Panc1 (cell line): Measurements from ENCODE around the gene PLCB4. TPM values are rescaled to one million over a fixed set of nuclear protein-coding genes. Genes with fewer than 3 reads are reported as not detected.

ENCODE experiments used
- ATAC-seq: fragments of 200-7000 bp; cut with Tn5 transposase; 2 replicates; pipeline ENCODE4 v1.9.1; 2020; ENCODE audit warnings: mild to moderate bottlenecking, moderate library complexity
- BruUV-seq: library from RNA; stranded (reverse); fragments of 400-500 nt; replicated peaks from 2 replicates; lab custom pipeline; 2021; lab: Mats Ljungman, UMichigan
- CTCF ChIA-PET: fragments of 300-600 bp; sonication (Branson Sonifier 250); formaldehyde crosslinking; loops from one replicate; lab custom pipeline; 2022; ENCODE audit warnings: antibody characterized with exemption; lab: Charles Lee
- POLR2A ChIA-PET: fragments of 300-600 bp; sonication (Branson Sonifier 250); formaldehyde crosslinking; loops from one replicate; lab custom pipeline; 2022; ENCODE audit warnings: antibody characterized with exemption; lab: Charles Lee
- DNase-seq: peaks from one replicate; pipeline ENCODE4 v3.0.0-alpha.2; 2010; ENCODE audit warnings: low read depth, low spot score
- H3K27ac ChIP-seq: 2 replicates; pipeline ENCODE4 v1.5.1; 2011; ENCODE audit warnings: mild to moderate bottlenecking, low read length, inconsistent platforms
- H3K27me3 ChIP-seq: fragments of 200-500 bp; sonication (Bioruptor generic); 2 replicates; pipeline ENCODE4 v1.6.0; 2014; ENCODE audit warnings: low read length, inconsistent platforms; ENCODE audit not compliant: control insufficient read depth, insufficient read depth
- H3K36me3 ChIP-seq: fragments of 200-500 bp; sonication (Bioruptor generic); 2 replicates; pipeline ENCODE4 v1.5.1; 2014; ENCODE audit warnings: inconsistent platforms, mild to moderate bottlenecking, low read length, moderate library complexity; ENCODE audit not compliant: control insufficient read depth, insufficient read depth
- H3K4me1 ChIP-seq: 2 replicates; pipeline ENCODE4 v1.5.1; 2011; ENCODE audit warnings: inconsistent platforms, mild to moderate bottlenecking, low read length, moderate library complexity; ENCODE audit not compliant: control insufficient read depth, insufficient read depth
- H3K4me3 ChIP-seq, 2 experiments: 2 replicates each; pipeline ENCODE4 v1.5.1; 2011 to 2012; ENCODE audit warnings: low read depth in 2 of 2, low read length in 2 of 2, mild to moderate bottlenecking in 2 of 2, inconsistent platforms in 1 of 2, moderate library complexity in 1 of 2
- H3K9me3 ChIP-seq: fragments of 200-500 bp; sonication (Bioruptor generic); 2 replicates; pipeline ENCODE4 v1.5.1; 2014; ENCODE audit warnings: low read depth, mild to moderate bottlenecking, inconsistent platforms, low read length, moderate library complexity; ENCODE audit not compliant: control insufficient read depth, insufficient read depth
- POLR2AphosphoS5 ChIP-seq: IDR thresholded peaks from 2 replicates; pipeline ENCODE4 v1.6.1; 2012; ENCODE audit warnings: mild to moderate bottlenecking, low read depth, low read length, moderate library complexity
- SIN3A ChIP-seq: IDR thresholded peaks from 2 replicates; pipeline ENCODE4 v1.6.1; 2012; ENCODE audit warnings: low read depth, mild to moderate bottlenecking, low read length, moderate library complexity, borderline replicate concordance; ENCODE audit not compliant: insufficient read depth
- TCF7L2 ChIP-seq: IDR thresholded peaks from 2 replicates; pipeline ENCODE4 v1.6.1; 2011; ENCODE audit warnings: mild to moderate bottlenecking, low read depth, low read length, inconsistent platforms
- in situ Hi-C: cut with HindIII; loops from 2 replicates; pipeline ENCODE4 v1.10.0; 2016; ENCODE audit warnings: low sequenced_read_pairs, low pct_unique_long_range_greater_than_20kb
- intact Hi-C: fragments of 100-400 bp; cut with micrococcal nuclease; formaldehyde crosslinking; loops from one replicate; pipeline ENCODE4 v1.10.0; 2022; ENCODE audit not compliant: unreplicated experiment
- total RNA-seq: library from RNA; stranded (reverse); gene quantifications from one replicate; pipeline ENCODE4 v1.2.1, GENCODE V29; 2021; ENCODE audit not compliant: unreplicated experiment
- TF ChIP-seq, protein P1 (sequence below), 2 experiments: IDR thresholded peaks; 2 replicates each; pipeline ENCODE4 v1.6.1; 2011 to 2012; ENCODE audit warnings: low read depth in 2 of 2, control low read depth in 1 of 2, low read length in 1 of 2, mild to moderate bottlenecking in 1 of 2, moderate library complexity in 1 of 2; ENCODE audit not compliant: insufficient read depth in 1 of 2
- TF ChIP-seq, protein P2 (sequence below): fragments of 450-650 bp; IDR thresholded peaks from 2 replicates; pipeline ENCODE4 v1.5.1; 2017; ENCODE audit warnings: mild to moderate bottlenecking

Gene PLCB4
- total RNA-seq, 1 experiment from 2014 or later, result 1.5 TPM

DNA sequence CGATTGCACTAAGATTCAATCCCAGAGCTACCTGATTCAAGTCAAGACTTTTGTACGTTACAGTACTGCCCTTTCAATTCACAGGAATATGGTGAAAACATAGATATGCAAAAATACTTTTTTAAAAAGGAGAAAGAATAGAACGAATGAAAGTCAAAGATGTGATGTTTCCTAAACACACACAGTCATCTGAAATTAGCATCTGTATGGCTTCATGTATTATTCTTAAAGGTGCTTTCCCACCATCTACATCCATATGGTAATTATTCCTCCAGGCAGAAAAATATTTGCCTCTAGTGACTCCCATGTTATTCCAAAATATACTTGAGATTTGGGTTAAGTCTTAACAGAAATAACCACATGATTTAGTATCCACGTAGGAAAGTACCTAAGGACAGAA is 330.0 kb downstream of the PLCB4 start:
- Histone ChIP-seq H3K4me1 (no peaks in the 10 kb centered on the region), H3K4me3 (no peak overlapping the region), H3K9me3 (no peaks in the 10 kb centered on the region), H3K27me3 (no peaks in the 10 kb centered on the region), H3K36me3 (no peaks in the 10 kb centered on the region), H3K27ac (no peak overlapping the region)
- TF ChIP-seq POLR2AphosphoS5, result no peak
- TF ChIP-seq SIN3A, result no peak
- no peak for TF ChIP-seq TCF7L2
- TF ChIP-seq, protein P1, sequence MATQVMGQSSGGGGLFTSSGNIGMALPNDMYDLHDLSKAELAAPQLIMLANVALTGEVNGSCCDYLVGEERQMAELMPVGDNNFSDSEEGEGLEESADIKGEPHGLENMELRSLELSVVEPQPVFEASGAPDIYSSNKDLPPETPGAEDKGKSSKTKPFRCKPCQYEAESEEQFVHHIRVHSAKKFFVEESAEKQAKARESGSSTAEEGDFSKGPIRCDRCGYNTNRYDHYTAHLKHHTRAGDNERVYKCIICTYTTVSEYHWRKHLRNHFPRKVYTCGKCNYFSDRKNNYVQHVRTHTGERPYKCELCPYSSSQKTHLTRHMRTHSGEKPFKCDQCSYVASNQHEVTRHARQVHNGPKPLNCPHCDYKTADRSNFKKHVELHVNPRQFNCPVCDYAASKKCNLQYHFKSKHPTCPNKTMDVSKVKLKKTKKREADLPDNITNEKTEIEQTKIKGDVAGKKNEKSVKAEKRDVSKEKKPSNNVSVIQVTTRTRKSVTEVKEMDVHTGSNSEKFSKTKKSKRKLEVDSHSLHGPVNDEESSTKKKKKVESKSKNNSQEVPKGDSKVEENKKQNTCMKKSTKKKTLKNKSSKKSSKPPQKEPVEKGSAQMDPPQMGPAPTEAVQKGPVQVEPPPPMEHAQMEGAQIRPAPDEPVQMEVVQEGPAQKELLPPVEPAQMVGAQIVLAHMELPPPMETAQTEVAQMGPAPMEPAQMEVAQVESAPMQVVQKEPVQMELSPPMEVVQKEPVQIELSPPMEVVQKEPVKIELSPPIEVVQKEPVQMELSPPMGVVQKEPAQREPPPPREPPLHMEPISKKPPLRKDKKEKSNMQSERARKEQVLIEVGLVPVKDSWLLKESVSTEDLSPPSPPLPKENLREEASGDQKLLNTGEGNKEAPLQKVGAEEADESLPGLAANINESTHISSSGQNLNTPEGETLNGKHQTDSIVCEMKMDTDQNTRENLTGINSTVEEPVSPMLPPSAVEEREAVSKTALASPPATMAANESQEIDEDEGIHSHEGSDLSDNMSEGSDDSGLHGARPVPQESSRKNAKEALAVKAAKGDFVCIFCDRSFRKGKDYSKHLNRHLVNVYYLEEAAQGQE (IDR thresholded peaks at IDR 0.05; ENCODE audit: insufficient read depth in 1 of 2, low read depth in 2 of 2, low read length in 1 of 2), result no peak
- TF ChIP-seq, protein P2, sequence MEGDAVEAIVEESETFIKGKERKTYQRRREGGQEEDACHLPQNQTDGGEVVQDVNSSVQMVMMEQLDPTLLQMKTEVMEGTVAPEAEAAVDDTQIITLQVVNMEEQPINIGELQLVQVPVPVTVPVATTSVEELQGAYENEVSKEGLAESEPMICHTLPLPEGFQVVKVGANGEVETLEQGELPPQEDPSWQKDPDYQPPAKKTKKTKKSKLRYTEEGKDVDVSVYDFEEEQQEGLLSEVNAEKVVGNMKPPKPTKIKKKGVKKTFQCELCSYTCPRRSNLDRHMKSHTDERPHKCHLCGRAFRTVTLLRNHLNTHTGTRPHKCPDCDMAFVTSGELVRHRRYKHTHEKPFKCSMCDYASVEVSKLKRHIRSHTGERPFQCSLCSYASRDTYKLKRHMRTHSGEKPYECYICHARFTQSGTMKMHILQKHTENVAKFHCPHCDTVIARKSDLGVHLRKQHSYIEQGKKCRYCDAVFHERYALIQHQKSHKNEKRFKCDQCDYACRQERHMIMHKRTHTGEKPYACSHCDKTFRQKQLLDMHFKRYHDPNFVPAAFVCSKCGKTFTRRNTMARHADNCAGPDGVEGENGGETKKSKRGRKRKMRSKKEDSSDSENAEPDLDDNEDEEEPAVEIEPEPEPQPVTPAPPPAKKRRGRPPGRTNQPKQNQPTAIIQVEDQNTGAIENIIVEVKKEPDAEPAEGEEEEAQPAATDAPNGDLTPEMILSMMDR, result no peak
- intact Hi-C loops (no loop called here), in situ Hi-C loops (no loop called here)
- no TSS peak for BruUV-seq
- POLR2A ChIA-PET, result no interaction called here
- CTCF ChIA-PET, result no interaction called here
- ATAC-seq (no peak), DNase-seq (no peak)

DNA sequence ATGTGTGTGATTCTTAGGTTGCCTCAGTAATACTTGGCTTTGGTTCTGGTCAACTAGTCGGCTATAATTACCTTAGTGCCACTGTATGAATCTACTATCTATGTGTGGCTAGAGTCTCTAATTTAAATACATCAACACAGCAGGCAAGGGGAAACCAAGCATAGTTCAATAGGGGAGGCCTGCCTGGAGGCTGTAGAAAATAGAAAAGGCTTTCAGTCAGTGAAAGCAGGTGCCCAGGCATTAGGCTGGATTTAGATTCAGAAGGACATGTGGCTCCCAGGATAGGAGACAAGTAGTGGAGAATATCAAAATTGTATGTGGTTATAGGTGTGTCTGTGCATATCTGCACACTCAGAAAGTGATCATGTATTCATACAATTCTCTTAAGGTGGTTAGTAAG is 330.4 kb downstream of the PLCB4 start:
- intact Hi-C loops (no loop called here), in situ Hi-C loops (no loop called here)
- H3K9me3 ChIP-seq, result no peaks in the 10 kb centered on the region
- no peak overlapping the region for H3K4me3 ChIP-seq
- H3K27ac ChIP-seq, result no peak overlapping the region
- no peaks in the 10 kb centered on the region for H3K36me3 ChIP-seq
- ATAC-seq (no peak), DNase-seq (no peak)
- CTCF ChIA-PET, result no interaction called here
- TF ChIP-seq POLR2AphosphoS5 (no peak), TCF7L2 (no peak), SIN3A (no peak)
- TF ChIP-seq, protein P2, result no peak
- TF ChIP-seq, protein P1 (IDR thresholded peaks at IDR 0.05; ENCODE audit: insufficient read depth in 1 of 2, low read depth in 2 of 2, low read length in 1 of 2), result no peak
- no TSS peak for BruUV-seq
- POLR2A ChIA-PET, result no interaction called here
- H3K4me1 ChIP-seq, result no peaks in the 10 kb centered on the region
- H3K27me3 ChIP-seq, result no peaks in the 10 kb centered on the region
